NCI-H2227 treated with DMSO at 0.1 percent for 48 hours (cell line): Measurements from ENCODE around the gene ALOX12B.
"Not testable (repeated sequence)": the region's sequence is repeated elsewhere in the genome, so short reads cannot be mapped to it uniquely, and the experiment has no call there.

Source experiments
- DNase-seq: peaks from one replicate; lab custom pipeline; 2025; lab: John Stamatoyannopoulos, UW

The ALOX12B gene

DNA sequence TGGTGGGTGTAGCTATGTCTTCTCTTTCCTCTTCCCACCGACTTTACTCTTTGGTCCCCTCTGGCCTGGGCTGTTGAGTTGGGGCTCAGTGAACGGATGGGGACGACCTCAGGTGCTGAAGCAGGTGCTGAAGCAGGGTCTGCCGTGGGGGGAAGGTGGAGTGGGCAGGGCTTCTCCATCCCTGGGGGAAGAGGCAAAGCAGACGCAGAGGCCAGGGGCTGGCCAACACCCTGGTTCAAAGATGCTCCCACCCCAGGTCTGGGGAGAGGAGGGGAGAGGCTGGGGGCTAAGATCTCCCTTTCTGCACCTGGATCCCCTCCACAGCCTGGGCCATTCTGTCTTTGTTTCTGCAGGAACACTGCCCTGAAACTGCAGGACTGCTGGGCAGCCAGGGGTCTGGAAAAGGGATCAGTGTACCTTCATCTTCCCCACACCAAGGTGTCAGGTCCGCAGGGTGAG is 22.9 kb downstream of the ALOX12B start:
- DNase-seq: no peak

DNA sequence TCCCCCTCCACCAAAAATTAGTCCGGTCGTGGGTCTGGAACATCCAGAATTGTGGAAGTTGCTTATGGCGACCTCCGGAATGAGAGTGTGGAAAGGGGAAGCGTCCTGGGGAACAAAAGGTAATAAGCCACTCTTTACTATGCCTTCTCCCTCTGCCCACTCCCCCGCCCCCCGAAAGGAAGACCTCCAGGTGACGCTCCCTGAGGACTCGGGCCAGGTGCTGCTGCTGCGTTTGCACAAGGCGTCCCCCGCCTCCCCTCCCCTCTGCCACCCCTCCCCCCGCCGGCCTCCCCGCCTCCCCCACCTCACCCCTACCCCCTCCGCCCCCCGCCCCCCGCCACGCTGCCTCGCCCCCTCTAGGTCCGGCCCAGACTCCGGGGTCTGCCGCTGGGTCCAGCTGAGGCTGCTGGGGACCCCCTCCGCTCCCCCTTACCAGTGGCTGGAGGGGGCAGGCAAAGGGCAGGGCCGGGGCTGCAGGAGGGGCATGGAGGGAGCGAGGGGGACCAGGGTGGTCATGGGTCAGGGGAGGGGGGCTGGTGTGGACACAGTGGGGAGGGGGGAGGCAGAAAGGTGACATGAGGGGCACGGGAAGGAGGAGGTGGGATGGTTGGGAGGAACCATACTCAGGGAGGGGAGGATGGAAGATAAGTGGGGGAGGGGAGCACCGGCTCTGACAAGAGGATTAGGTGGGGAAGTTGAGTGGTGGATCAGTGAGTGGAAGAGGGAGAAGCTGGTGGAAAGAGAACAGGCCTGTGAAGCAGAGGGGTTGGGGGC is 23.6 kb downstream of the ALOX12B start:
- no peak for DNase-seq

DNA sequence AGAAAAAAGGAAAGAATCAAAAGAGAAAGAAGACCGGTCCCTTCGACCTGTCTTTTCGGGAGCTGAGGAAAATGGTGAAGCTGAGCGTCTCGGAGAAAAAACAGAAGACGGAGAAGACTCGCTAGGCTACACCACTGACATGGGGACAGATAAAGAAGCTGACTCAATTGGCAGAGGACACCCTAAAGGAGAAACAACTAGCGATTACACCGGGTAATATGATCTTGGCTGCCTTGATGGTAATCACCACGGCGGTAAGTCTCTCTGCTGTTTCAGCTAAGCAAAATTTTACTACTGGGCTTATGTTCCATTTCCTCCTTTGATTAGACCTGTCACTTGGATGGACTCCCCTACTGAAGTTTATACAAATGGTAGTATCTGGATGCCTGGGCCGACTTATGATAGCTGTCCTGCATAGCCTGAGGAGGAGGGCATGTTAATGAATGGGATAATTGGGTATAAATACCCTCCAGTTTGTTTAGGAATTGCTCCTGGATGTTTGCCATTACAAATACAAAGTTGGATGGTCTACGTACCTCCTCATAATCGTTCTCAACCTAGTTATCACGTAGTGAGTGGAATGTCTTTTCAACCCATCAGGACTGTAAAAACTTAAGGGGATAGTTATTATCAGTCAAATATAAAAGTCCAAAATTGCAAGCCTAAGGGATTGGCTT is 24.6 kb downstream of the ALOX12B start:
- no peak for DNase-seq

DNA sequence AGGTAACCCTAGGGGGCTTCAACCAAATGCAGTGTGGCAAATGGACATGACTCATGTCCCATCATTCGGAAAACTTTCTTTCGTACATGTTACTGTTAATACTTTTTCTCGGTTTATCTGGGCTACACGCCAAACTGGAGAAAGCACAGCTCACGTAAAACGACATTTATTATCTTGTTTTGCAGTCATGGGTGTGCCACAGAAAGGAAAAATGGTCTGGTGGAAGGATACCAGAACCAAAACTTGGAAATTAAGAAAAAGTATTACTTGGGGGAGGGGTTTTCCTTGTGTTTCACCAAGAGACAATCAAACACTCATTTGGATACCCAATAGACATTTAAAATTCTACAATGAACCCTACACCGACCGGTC is 25.1 kb downstream of the ALOX12B start:
- DNase-seq: no peak

DNA sequence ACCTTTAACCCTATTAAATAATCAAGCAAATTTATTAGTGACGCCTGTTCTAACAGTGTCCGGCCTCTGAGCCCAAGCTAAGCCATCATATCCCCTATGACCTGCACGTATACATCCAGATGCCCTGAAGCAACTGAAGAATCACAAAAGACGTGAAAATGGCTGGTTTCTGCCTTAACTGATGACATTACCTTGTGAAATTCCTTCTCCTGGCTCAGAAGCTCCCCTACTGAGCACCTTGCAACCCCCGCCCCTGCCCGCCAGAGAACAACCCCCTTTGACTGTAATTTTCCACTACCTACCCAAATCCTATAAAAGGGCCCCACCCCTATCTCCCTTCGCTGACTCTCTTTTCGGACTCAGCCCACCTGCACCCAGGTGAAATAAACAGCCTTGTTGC is 25.7 kb downstream of the ALOX12B start:
- DNase-seq: not testable (repeated sequence)

DNA sequence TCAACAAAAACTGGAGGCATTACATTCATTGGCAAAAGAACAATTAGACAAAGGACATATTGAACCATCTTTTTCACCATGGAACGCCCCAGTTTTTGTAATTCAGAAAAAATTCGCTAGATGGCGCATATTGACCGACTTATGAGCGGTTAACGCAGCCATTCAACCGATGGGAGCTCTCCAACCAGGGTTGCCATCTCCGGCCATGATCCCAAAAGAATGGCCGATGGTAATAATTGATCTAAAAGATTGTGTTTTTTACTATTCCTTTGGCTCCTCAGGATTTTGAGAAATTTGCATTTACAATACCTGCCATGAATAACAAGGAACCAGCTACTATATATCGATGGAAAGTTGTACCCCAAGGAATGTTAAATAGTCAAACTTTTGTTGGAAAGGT is 27.2 kb downstream of the ALOX12B start:
- peak; percentile 52 for DNase-seq

DNA sequence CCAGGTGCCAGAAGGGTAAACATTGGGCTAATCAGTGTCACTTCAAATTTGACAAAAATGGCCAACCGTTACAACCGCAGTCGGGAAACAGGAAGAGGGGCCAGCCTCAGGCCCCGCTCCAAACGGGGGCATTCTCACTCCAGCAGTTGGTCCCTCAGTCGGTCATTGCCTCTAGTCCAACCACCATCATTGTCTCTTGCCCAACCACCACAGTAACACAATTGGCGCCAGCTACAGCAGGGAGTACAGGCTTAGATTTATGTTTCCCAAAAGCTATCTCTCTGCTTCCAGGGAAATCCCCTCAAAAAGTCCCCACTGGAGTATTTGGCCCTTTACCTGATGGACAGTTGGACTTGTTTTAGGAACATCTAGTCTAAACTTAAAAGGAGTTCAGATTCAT is 28.4 kb downstream of the ALOX12B start:
- no peak for DNase-seq

DNA sequence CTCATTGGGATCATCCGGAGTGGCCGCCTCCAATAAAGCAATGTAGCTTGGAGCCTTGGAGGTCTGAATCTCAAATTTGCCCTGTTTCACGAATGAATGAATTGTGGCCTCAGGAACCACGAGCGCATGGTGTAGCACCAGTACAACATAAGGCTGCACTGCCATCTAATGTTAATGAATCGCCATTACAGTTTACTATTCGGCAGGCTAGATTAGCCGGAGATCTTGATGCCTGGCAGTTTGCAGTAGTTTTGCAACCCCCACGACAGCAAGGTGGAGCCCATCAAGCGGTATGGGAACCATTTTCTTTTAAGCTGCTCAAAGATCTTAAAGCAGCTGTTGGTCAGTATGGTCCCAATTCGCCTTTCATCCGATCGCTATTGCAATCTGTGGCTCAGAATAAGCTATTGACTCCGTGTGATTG is 29.8 kb downstream of the ALOX12B start:
- DNase-seq: peak; percentile 63

DNA sequence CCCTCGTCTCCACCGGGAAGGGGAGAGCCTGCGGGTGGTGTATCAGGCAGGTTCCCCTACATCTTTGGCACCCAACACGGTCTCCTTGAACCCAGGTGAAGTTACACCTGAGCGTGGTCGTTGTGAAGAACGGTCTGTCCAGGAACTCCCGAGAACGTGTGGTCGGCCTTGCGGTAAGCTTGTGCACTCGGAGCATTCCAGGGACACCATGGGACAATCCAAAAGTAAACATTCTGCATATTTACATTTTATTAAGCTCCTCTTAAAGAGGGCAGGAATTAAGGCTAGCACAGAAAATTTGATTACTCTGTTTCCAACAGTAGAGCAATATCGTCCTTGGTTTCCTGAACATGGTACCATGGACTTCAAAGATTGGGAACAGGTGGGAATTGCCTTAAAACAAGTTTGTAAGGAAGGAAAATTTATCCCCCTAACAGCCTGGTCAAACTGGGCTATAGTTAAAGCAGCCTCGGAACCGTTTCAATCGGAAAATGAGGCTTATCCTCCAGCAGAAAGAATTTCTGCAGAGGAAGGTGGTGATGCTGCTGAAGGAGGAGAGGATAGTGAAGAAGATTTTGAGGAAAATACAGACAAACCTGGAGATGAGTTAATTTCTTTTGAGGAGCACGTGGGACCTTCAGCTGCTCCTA is 30.4 kb downstream of the ALOX12B start:
- no peak for DNase-seq

DNA sequence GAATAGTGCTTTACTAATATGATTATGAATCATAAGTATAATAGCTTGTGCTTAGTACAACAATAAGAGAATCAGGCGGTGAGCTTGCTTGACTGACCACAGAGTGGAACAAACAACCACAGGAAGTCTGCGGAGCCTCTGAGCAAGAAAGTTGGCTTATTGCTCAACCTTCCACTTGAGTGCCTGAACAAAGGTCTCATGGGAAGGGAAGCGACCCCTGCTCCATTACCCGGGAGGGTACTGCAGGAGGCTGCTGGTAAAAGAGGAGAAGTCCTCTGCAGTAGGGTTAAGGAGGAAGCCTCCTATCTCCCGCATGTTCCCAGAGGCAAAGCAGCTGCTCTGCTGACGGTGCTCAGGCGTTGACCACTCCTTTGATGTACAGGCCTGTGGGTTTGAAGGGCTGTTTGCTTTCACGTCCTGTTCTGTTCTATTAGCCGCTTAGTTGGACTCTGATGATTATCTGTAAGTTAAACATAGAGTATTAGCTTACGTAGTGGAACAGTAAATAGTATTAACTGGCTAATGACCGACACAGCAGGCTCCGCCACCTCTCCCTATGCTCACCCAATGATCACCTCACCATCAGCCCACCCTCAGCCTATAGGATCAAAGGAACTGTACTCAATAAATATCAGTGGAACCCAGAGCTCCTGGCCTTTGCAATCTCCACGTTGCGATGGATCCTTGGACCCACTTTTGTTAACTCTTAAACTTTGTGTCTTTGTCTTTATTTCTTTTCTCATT is 31.1 kb downstream of the ALOX12B start:
- no peak for DNase-seq

DNA sequence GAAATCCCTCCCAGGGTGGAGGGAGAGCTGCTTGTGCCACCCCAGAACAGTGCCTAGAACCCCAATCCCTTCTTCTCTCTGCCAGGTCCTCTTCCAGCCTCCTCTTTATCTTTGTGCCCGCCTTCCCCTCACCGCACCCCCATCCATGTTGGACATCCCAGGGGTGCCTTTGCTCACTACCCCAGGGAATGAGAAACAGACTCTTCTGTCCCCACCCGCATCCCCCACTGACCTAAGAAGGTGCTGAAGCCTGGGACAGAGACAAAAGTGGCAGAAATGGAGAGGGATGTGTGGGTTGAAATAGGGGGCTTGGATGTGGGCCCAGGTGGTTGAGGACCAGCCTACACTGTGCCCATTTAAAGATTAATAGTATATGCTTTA is 31.7 kb downstream of the ALOX12B start:
- no peak for DNase-seq

DNA sequence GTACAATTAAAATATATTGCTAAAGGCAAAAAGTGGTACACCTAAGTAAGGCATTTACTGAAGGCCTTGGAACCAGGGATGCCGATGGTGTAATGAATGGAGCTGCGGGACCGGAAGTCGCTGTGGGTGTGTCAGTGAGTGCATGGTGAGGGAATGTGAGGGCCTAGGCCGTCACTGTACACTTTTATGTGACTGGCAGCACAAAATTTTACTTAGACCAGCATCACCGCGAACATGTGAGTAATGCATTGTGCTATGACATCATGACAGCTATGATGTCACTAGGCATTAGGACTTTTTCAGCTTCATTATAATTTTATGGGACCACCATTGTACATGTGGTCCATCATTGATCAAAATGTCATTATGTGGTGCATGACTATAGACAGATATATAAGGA is 33.9 kb downstream of the ALOX12B start:
- DNase-seq: no peak

DNA sequence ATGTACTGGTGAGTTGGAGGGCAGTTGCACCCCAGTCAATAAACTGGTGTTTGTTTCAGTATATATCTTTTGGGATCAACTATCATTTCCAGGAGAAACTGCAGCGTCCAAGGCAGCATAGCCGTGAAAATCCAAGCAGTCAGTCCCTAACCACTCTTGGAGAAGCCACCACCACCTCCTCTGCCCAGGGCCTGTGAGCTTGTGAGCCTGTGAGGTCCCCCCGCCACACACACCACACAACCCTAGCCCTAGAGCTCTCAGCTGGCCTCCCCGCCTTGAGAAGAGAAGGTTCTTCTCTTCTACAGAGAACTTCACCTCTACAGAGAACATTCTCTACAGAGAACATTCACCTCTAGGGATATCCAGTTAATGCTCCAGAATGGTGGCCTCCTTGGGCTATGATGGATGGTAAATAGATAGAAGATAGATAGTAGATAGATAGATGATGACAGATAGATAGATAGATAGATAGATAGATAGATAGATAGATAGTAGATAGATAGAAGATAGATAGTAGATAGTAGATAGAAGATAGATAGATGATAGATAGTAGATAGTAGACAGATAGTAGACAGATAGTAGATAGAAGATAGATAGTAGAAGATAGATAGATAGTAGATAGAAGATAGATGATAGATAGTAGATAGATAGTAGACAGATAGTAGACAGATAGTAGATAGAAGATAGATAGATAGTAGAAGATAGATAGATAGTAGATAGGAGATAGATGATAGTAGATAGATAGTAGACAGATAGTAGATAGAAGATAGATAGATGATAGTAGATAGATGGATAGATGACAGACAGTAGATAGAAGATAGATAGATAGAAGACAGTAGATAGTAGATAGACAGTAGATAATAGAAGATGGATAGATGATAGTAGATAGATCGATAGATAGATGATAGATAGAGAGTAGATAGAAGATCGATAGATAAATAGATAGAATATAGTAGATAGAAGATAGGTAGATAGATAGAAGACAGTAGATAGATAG is 35.0 kb downstream of the ALOX12B start:
- DNase-seq: no peak

DNA sequence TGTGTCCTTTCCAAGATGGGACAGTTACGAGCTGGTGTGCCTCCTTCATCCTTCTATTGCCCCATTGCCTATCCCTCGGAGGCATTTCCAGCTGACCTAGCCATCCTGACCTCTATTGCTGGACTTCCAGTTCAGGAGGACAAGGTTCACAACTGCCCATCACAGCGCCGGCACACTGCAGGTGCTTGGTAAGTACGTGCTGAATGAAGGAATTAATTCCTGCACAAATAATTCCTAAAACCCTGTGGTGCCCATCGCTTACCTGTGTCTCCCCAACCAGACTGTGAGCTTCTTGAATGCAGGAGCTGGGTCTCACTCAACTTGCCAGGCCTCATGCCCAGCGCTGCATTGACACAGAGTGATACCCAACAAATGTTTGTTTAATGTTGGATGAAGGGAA is 35.7 kb downstream of the ALOX12B start:
- no peak for DNase-seq

DNA sequence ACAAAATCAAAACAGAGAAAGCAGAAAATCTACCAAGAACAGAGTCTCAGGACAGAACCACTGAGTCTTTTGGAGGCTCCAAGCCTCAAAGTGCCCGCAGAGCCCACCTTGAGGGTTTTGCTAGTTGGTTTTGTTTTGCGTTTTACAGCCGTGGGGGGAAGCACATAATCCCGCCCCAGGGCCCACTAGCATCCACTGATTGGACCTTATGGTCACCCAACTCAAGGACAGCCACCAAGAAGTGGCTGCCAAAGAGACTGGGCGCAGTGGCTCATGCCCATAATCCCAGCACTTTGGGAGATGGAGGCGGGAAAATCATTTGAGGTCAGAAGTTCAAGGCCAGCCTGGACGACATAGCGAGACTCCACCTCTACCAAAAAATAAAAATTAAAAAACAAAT is 38.8 kb downstream of the ALOX12B start:
- no peak for DNase-seq

DNA sequence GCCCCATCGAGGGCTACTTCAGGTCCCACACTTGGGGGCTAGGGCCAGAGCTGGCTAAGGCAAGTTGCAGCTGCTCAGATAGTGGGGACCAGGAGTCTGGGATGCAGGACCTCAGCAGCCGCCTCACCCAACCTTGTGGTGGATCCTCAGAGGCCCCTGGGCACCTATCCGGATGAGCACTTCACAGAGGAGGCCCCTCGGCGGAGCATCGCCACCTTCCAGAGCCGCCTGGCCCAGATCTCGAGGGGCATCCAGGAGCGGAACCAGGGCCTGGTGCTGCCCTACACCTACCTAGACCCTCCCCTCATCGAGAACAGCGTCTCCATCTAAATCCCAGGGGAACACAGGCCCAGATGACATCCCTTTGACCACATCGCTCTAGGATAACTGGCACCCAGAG is 39.3 kb downstream of the ALOX12B start:
- no peak for DNase-seq

DNA sequence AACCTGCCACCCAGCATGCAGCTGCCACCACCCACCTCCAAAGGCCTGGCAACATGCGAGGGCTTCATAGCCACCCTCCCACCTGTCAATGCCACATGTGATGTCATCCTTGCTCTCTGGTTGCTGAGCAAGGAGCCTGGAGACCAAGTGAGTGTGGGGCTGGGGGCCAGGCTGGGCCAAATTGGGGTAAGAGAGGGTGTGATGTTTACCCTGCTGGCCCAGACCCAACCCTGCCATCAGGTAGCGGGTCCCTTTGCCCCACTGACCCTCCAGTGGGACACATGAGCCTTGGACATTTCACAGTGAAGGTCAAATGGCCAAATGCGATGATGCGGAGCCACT is 39.8 kb downstream of the ALOX12B start:
- DNase-seq: no peak

DNA sequence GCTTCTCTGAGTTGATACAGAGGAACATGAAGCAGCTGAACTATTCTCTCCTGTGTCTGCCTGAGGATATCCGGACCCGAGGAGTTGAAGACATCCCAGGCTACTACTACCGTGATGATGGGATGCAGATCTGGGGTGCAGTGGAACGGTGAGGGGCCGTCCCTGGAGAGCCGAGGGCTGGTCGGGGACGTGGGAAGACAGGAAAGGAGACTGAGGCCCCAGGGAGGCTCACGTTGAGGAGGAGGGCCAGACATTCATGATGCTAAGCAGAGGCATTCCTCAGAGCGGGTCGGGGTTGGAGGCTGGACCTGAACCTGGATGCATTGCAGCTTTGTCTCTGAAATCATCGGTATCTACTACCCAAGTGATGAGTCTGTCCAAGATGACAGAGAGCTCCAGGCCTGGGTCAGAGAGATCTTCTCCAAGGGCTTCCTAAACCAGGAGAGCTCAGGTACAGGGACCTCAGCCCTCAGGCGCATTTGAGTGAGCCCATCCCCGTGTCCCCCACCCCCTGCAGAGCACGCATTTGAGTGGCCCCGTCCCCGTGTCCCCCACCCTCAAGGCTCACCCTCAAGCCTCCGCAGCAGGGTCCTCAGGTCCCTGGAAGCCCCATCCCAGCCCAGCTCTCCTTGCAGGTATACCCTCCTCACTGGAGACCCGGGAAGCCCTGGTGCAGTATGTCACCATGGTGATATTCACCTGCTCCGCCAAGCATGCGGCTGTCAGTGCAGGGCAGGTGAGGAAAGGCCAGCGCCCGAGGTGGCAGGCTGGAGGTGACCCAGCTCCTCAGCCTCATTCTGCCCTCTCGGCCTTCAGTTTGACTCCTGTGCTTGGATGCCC is 40.4 kb downstream of the ALOX12B start:
- no peak for DNase-seq

DNA sequence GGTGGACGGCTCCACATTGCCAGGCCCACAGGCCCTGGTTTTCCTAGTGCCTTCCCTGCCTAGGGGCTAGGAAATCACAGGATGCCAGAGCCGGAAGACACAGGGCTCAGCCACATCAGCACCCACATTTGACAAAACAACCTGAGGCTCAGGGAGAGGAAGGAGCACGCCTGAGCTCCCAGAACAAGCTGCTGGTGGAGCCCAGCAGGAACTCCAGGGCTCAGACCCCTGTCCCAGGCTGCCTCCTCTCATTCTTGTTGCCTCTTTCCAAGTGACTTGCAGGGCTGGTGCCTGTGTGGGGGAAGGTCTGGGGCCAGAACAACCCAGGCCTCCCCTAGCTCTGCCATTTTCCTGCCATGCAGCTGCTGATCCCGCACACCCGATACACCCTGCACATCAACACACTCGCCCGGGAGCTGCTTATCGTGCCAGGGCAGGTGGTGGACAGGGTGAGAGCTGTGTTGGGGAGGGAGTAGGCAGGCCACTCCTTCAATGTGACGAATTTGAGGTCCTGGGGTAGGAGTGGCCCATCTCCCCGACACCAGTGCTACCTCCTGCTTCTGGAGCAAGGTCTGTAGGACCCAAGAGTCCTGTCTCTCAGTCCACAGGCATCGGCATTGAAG is 41.1 kb downstream of the ALOX12B start:
- no peak for DNase-seq
